GM19455 (cell line): Measurements from ENCODE around the gene UFSP2.

Experiments used
- ATAC-seq: cut with Tn5 transposase; IDR thresholded peaks from one replicate; pipeline ENCODE4 v1.9.1; 2021; ENCODE audit not compliant: unreplicated experiment

Gene UFSP2

DNA sequence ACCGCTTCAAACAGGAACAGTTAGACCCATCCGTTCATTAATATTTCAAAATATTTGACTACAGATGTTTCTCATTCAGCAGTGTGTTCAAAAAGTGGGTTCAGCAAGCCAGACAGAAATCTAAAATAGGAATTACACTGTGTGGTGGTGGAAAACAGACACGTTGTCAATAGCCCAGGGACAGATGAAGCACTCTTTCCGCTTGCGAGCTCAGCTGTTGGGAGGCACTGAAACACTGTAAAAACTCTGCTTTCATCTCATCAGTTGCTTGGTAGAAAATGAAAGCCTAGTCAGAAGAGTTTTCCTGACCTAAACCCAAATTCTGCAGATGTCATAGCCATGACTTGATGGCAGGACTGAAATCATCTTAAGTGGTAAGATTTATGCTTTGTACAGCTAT, 68.6 kb downstream of the UFSP2 start:
- ATAC-seq: no peak

DNA sequence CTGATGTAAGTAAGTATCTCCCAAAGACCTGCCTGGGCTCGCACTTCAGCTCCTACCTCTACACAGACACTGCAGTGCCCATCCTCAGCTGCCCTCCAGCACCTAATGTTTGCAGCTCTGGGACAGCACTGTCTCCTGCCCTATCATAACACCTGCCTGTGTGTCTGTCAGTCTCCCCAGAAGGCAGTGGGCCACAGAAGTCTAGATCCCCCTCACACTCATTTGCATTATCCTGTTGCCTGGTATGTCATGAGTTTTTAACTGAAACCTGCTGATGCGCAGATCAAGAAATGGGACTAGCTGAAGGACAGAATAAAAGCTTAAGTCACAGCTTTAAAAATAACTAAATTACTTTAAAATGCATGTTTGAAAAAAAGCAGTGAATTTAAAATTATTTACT, 73.0 kb downstream of the UFSP2 start:
- no peak for ATAC-seq

GRCh38 chr4:185352202-185352601, 73.6 kb downstream of the UFSP2 start:
- no peak for ATAC-seq

DNA sequence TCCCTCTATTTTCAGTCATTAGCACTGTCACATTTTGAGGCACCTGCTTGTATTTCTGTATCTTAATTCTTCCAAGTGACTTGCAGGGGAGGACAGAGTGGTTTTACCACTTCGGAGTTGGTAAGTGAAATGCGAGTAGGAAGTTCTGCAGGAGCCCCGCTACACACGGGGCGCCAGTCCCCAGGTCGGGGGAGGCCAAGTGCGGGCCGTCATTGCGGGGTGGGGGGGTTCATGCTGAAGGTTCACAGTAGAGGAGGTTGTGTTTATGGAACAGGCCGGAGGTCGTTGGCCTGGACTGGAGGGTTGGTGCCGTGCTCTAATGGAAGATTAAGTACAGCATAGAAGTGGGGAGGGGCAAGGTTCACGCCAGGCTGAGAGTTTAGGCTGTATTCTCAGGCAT, 74.1 kb downstream of the UFSP2 start:
- ATAC-seq: no peak
